ENCODE measurements around the gene ZHX3. TPM values are rescaled to one million over a fixed set of nuclear protein-coding genes. Genes with fewer than 3 reads are reported as not detected.

ZHX3 gene
- polyA plus RNA-seq, 6 donors from 2014 or later: 3.8 to 27.8 (median 11.9) TPM

GRCh38 chr20:41334443-41335421 is 17.2 kb upstream of the ZHX3 start:
- Mint-ChIP-seq H3K36me3 (no peaks in the 10 kb centered on the region), H3K4me3 (no peak overlapping the region), H3K27ac (no peak overlapping the region), H3K4me1 (peaks cover 7 to 18% (median 11%) of the 10 kb centered on the region in 3 donors), H3K9me3 (no peaks in the 10 kb centered on the region), H3K27me3 (peaks cover 19 to 49% (median 43%) of the 10 kb centered on the region in 3 donors)
- DNase-seq (no peak), ATAC-seq (ENCODE audit: low read depth in 2 of 2) (no peak)

DNA sequence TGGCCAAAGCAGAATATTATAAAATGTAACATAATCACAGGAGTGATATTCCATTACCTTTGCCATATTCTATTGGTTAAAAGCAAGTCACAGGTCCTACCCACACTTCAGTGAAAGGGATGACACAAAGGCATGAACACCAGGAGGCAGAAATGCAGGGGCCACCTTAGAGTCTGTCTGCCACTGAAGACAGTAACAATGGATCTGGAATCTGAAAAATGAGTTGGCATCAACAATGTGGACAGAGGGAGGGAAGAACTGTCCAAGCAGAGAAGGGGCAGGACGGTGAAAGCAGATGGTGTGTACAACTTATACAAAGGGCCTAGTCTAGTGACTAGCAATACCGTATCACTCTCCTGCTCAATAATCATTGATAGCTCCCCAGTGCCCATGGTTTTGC is 16.5 kb upstream of the ZHX3 start:
- H3K4me1 Mint-ChIP-seq: peaks cover 12 to 21% (median 14%) of the 10 kb centered on the region in 3 donors
- H3K27me3 Mint-ChIP-seq: peaks cover 19 to 44% (median 39%) of the 10 kb centered on the region in 3 donors
- H3K9me3 Mint-ChIP-seq: no peaks in the 10 kb centered on the region
- no peak overlapping the region for H3K27ac Mint-ChIP-seq
- no peaks in the 10 kb centered on the region for H3K36me3 Mint-ChIP-seq
- DNase-seq: no peak
- no peak for ATAC-seq (ENCODE audit: low read depth in 2 of 2)
- H3K4me3 Mint-ChIP-seq: no peak overlapping the region

DNA sequence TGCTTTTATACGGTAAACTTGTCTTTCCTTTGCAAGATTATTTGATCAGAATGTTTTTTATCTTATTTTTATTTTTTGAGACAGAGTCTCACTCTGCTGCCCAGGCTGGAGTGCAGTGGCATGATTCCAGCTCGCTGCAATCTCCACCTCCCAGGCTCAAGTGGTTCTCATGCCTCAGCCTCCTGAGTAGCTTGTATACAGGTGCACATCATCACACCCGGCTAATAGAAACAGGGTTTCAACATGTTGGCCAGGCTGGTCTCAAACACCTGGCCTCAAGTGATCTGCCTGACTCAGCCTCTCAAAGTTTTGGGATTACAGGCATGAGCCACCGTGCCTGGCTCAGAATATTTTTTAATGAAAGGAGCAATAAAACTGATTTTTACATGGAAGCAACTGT is 14.2 kb upstream of the ZHX3 start:
- ATAC-seq (ENCODE audit: low read depth in 2 of 2): no peak
- Mint-ChIP-seq H3K27ac (no peak overlapping the region), H3K36me3 (no peaks in the 10 kb centered on the region), H3K4me1 (peaks cover 12 to 19% (median 14%) of the 10 kb centered on the region in 3 donors), H3K27me3 (peaks cover 15 to 43% (median 33%) of the 10 kb centered on the region in 3 donors), H3K4me3 (no peak overlapping the region), H3K9me3 (no peaks in the 10 kb centered on the region)
- DNase-seq: no peak

- no peak for ATAC-seq (ENCODE audit: low read depth in 2 of 2)
- H3K27me3 Mint-ChIP-seq: peaks cover 10 to 38% (median 29%) of the 10 kb centered on the region in 3 donors
- no peaks in the 10 kb centered on the region for H3K9me3 Mint-ChIP-seq
- no peak overlapping the region for H3K4me3 Mint-ChIP-seq
- peaks cover 12 to 19% (median 14%) of the 10 kb centered on the region in 3 donors for H3K4me1 Mint-ChIP-seq
- H3K36me3 Mint-ChIP-seq: no peaks in the 10 kb centered on the region
- no peak for DNase-seq
- H3K27ac Mint-ChIP-seq: peak overlapping the region in 1 of 6 donors; percentile 28
Measured at GRCh38 chr20:41330941-41331340, 13.4 kb upstream of the ZHX3 start.

DNA sequence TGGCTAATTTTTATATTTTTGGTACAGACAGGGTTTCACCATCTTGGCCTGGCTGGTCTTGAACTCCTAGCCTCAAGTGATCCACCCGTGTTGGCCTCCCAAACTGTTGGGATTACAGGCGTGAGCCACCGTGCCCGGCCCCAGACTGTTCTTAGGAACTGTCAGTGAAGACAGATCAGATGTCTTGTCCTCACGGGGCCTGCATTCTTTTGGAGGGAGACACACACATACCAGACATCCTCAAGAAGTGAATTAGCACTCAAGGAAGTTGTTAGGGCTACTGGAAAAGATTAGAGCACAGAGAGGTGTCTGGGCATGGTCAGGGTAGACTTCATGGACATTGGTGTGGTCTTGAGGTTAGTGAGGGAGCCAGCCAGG is 12.8 kb upstream of the ZHX3 start:
- H3K9me3 Mint-ChIP-seq: no peaks in the 10 kb centered on the region
- ATAC-seq (ENCODE audit: low read depth in 2 of 2) (no peak), DNase-seq (no peak)
- peaks cover 5 to 33% (median 26%) of the 10 kb centered on the region in 3 donors for H3K27me3 Mint-ChIP-seq
- no peak overlapping the region for H3K4me3 Mint-ChIP-seq
- H3K36me3 Mint-ChIP-seq: no peaks in the 10 kb centered on the region
- H3K27ac Mint-ChIP-seq: peak overlapping the region in 1 of 6 donors; percentile 28
- H3K4me1 Mint-ChIP-seq: peaks cover 12 to 19% (median 14%) of the 10 kb centered on the region in 3 donors

DNA sequence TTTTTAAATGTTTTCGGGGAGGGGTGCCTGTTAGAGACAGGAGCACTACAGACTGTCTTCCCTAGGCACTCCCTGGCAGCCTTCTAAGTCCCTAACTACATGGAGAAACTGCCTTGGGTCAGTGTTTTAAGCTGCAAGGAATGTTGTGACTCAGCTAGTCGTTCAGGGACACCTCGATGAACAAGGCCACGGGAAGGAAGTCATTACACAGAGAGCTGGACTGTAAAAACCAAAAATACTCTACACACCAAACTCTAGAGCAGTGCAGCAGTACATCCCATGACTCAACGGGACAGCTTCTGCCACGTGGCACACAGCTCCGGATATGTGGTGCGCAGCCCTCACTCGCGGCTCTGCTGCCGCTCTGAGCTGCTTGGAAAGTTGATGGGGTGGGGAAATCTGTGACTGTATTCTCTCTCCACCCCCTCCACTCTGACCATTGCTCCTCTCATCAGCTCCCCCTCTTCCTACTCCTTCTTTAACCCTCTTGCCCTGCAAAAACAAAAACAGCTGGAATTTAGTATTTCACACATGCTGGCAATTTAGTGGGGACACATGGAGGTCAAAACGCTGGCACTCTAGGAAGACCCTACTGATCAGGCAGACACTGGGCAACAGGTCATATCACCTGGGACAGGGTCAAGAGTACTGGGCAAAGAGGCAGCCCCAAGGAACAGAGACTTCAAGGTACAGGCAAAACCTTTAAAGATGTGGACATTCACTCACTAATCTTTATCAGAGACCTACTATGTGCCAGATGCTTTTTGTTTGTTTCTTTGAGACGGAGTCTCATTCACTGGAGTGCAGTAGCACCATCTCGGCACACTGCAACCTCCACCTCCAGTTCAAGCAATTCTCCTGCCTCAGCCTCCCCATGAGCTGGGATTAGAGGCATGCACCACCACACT is 12.2 kb upstream of the ZHX3 start:
- no peaks in the 10 kb centered on the region for H3K36me3 Mint-ChIP-seq

GRCh38 chr20:41327178-41327577 is 9.6 kb upstream of the ZHX3 start:
- H3K27ac Mint-ChIP-seq: no peak overlapping the region
- H3K4me1 Mint-ChIP-seq: peaks cover 12 to 19% (median 14%) of the 10 kb centered on the region in 3 donors
- H3K36me3 Mint-ChIP-seq: no peaks in the 10 kb centered on the region
- H3K27me3 Mint-ChIP-seq: peaks cover 0 to 10% (median 8%) of the 10 kb centered on the region in 3 donors
- H3K9me3 Mint-ChIP-seq: no peaks in the 10 kb centered on the region
- ATAC-seq (ENCODE audit: low read depth in 2 of 2) (no peak), DNase-seq (no peak)
- no peak overlapping the region for H3K4me3 Mint-ChIP-seq

More for the DNA sequence above, 12.2 kb upstream of the ZHX3 start:
- H3K9me3 Mint-ChIP-seq: no peaks in the 10 kb centered on the region
- H3K27ac Mint-ChIP-seq: peak overlapping the region in 2 of 6 donors; percentile 49 to 63
- peaks cover 0 to 26% (median 21%) of the 10 kb centered on the region in 3 donors for H3K27me3 Mint-ChIP-seq
- peak overlapping the region in 6 of 8 donors; percentile 5 to 77 (median 39) for H3K4me3 Mint-ChIP-seq
- ATAC-seq (ENCODE audit: low read depth in 2 of 2): peak; percentile 99 to 100
- H3K4me1 Mint-ChIP-seq: peaks cover 12 to 19% (median 14%) of the 10 kb centered on the region in 3 donors
- peak; percentile 22 for DNase-seq

DNA sequence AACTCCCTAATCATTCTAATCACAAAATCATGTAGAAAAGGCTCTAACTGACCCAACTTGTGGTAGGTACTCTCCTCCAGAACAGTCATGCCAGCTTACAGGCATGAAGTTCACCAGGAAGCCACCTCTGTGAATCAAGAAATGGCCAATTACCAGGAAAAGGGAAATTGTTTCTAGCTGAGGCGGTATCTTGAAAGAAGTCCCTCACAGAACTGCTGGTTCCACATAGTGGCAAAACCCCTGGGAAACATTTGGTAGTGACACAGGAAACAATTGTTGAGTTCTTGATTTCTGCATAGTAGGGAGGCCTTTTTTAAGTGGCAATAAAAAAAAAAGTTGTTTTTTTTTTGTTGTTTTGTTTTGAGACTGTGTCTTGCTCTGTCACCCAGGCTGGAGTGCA is 3.4 kb upstream of the ZHX3 start:
- ATAC-seq (ENCODE audit: low read depth in 2 of 2): no peak
- no peaks in the 10 kb centered on the region for H3K36me3 Mint-ChIP-seq
- H3K27me3 Mint-ChIP-seq: no peaks in the 10 kb centered on the region
- peak overlapping the region in 2 of 8 donors; percentile 15 to 50 for H3K4me3 Mint-ChIP-seq
- no peak overlapping the region for H3K27ac Mint-ChIP-seq
- peaks cover 9 to 13% (median 10%) of the 10 kb centered on the region in 3 donors for H3K4me1 Mint-ChIP-seq
- no peaks in the 10 kb centered on the region for H3K9me3 Mint-ChIP-seq
- no peak for DNase-seq

DNA sequence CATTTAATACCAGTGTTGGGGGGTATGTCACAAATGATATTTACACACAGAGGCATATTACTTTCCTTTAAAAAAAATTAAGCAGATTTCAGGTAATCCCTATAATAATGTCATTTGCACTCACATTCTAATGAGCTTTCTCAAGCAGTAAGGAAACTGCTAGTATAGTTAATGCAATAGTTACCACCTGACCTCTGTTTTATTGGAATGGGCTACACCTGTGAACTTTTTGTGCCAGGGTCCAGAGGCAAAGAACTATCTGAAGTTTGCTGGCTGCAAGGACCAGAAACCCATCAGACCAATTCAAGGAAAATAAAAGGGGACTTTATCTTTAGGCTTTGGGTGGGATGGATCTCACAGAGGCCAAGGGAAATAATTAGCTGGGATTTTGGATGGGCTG is 2.9 kb upstream of the ZHX3 start:
- H3K4me1 Mint-ChIP-seq: peaks cover 10 to 15% (median 10%) of the 10 kb centered on the region in 3 donors
- ATAC-seq (ENCODE audit: low read depth in 2 of 2): no peak
- no peaks in the 10 kb centered on the region for H3K9me3 Mint-ChIP-seq
- H3K36me3 Mint-ChIP-seq: no peaks in the 10 kb centered on the region
- no peaks in the 10 kb centered on the region for H3K27me3 Mint-ChIP-seq
- H3K4me3 Mint-ChIP-seq: peak overlapping the region in 1 of 8 donors; percentile 50
- DNase-seq: no peak
- no peak overlapping the region for H3K27ac Mint-ChIP-seq

- no peak for ATAC-seq (ENCODE audit: low read depth in 2 of 2)
- no peaks in the 10 kb centered on the region for H3K27me3 Mint-ChIP-seq
- H3K36me3 Mint-ChIP-seq: no peaks in the 10 kb centered on the region
- peaks cover 10 to 15% (median 10%) of the 10 kb centered on the region in 3 donors for H3K4me1 Mint-ChIP-seq
- H3K4me3 Mint-ChIP-seq: peak overlapping the region; percentile 20 to 91 (median 80)
- DNase-seq: no peak
- H3K27ac Mint-ChIP-seq: peak overlapping the region in 2 of 6 donors; percentile 23 to 87
- H3K9me3 Mint-ChIP-seq: no peaks in the 10 kb centered on the region
Measured at GRCh38 chr20:41318271-41318649, 729 bp upstream of the ZHX3 start.

DNA sequence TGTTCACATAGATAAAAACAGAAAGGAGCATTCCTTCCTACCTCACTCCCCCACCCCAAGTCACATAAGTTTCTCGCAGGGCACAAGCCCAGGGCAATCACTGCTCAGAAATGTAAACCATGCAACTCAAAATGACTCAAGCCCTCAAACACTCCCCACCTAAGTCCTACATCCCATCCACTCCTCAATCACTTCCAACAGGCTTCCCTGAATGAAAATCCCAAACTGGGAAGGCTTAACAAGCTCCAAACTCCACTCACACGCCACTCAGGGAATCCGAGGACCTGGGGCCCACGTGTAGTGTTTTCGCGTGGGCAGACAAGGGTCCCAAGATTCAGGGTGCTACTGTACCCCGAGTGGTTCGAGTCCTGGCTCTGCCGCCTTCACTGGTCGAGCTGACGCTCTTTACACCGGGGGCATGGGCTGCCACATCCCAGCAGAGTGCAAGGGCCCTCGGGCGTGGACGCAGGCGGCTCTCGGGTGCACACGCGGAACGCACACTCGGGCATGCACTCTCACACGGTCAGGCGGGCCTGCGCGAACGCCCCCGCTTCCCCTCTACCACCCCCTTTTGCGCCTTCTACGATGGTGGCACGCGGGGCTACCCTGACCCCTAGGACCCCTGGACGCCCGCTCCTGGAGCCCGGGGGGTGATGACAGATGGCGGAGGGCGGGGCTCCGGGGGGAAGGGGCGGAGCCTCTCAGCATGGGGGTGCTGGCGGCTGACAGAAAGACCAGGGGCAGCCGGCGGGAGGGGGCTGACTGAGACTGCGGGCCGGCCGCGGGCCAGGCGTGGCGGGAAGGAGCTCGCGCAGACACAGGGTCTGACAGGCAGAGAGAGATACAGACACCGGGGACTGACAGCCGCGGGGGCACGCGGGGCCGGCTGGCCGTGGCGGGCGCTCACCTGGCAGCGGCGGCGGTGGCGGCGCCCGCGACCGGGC is 657 bp downstream of the ZHX3 start:
- Mint-ChIP-seq H3K4me1 (peaks cover 10 to 15% (median 10%) of the 10 kb centered on the region in 3 donors), H3K4me3 (peak overlapping the region; percentile 82 to 96 (median 90)), H3K9me3 (no peaks in the 10 kb centered on the region), H3K27me3 (no peaks in the 10 kb centered on the region), H3K27ac (peak overlapping the region; percentile 54 to 96 (median 86)), H3K36me3 (no peaks in the 10 kb centered on the region)
- peak; percentile 52 to 54 for ATAC-seq (ENCODE audit: low read depth in 2 of 2)
- peak; percentile 59 for DNase-seq

DNA sequence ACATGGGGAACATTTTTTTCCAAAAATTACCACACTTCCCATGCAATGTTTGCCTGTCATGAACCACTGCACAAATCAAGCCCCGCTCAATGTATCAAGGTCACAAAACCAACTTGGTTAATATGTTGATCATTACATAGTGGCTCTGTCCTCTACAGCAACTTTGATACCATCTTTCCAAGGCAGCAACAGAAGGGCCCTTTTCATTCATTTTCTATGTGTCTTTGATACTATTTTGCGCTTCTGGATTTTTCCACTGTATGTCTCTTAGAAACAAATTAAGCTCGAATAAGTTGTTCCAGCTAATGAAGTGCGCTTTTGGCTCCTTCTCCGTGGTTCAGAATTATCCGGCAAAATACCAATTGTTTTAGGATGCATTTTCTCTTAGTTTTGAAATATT is 1.5 kb downstream of the ZHX3 start:
- peak overlapping the region in 3 of 6 donors; percentile 3 to 77 (median 38) for H3K27ac Mint-ChIP-seq
- DNase-seq (no peak), ATAC-seq (ENCODE audit: low read depth in 2 of 2) (no peak)

More for the DNA sequence above, 1.5 kb downstream of the ZHX3 start:
- no peaks in the 10 kb centered on the region for H3K36me3 Mint-ChIP-seq
- no peaks in the 10 kb centered on the region for H3K27me3 Mint-ChIP-seq
- H3K4me3 Mint-ChIP-seq: peak overlapping the region; percentile 82 to 96 (median 90)
- peaks cover 0 to 1% (median 0%) of the 10 kb centered on the region in 7 donors for H3K9me3 Mint-ChIP-seq
- peaks cover 10 to 18% (median 10%) of the 10 kb centered on the region in 3 donors for H3K4me1 Mint-ChIP-seq

Measured in naive B cell (primary cell).